Measurements from ENCODE around the gene RPN2.

DNA sequence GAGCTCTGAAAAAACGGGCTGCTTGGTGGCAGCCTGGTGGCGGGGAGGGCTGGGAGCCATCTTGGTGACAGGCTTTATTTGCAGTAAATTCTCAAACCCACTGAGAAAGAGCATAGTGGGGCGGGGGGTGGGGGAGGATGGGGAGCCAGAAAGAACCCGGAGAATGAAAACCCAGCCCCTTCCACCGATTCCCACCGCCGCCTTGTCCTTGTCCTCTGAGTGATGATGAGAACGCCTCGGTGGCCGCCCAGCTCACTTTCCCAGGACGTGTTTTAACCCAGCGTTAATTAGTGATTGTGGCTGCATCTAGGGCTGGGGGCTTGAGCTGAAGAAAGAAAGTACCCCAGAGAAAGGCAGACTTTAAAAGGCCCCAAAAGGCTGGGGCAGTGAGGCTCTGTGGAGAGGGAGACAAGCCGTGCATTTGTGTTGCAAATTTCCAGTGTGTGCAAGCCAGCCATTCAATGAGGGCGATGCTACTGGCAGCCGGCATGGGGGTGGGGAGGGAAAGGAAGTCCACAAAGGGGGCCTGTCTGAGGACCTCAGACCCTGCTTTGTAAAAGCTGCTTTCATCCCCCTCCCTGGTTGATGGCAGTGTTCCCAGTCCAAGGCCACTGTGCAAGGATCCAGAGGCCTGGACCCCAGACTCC, 88.7 kb downstream of the RPN2 start:
- TF ChIP-seq POLR2A (IDR thresholded peaks at IDR 0.05; ENCODE audit: low read depth, low read length) (no peak), POLR2AphosphoS5 (IDR thresholded peaks at IDR 0.05; ENCODE audit: low read depth, low read length) (no peak)
